ENCODE measurements around the gene OGFOD1.
"Not testable (repeated sequence)": the region's sequence is repeated elsewhere in the genome, so short reads cannot be mapped to it uniquely, and the experiment has no call there.

OGFOD1 gene

DNA sequence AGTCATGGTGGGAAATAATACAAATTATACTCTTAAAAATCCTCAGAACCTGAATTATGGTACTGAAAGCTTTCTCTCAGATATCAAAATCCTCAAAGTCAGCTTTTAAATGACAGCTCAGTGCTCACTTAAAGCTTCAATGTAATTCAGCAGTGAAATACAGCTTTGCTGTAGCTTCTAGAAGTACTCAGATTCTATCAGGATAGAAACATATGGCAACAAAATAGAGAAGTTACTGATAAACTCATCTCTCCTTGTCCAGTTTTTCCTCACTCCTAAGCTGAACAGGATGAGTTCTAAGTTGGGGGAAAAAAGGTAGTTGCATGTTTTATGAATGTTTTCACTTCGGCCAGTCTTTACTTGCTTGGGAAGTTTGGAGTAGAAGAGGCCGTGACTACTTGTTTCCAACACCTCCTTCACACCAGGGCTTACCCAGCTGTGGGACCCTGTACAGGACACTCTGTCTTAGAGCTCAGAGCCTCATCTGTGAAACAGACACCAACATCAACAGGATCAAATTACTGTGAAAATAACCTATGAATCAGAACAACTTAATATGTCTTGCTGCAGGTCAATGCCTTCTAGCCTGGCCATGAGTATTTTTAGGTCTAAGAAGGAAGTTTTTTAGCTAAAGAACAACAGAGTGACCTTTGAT lies 30.2 kb downstream of the OGFOD1 start:
- no peak for DNase-seq

DNA sequence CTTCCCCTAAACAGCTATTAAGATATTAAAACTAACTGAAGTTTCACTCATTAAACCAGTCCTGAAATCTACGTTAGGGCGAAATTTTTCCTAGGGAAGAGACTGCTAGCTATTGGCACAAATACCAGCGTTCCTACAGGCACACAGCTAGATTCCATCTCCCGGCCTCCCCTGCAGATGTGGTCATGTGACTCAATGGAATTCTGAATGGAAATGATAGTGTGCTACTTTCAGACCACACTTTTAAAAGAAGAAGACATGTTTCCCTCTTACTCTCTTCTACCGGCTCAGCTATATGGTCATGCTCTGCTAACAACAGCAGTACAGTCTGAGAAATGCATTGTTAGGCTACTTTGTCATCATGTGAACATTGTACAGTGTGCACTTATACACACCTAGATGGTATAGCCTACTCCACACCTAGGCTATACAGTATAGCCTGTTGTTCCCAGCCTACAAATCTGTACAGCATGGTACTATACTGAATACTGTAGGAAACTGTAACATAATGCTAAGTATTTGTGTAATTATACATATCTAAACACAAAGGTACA lies 31.4 kb downstream of the OGFOD1 start:
- no peak for DNase-seq

- no peak for DNase-seq
Observed at GRCh38 chr16:56483394-56483793, 32.0 kb downstream of the OGFOD1 start.

GRCh38 chr16:56488035-56488434 lies 36.7 kb downstream of the OGFOD1 start:
- DNase-seq = no peak

- not testable (repeated sequence) for DNase-seq
Observed at GRCh38 chr16:56488868-56489267, 37.5 kb downstream of the OGFOD1 start.

DNA sequence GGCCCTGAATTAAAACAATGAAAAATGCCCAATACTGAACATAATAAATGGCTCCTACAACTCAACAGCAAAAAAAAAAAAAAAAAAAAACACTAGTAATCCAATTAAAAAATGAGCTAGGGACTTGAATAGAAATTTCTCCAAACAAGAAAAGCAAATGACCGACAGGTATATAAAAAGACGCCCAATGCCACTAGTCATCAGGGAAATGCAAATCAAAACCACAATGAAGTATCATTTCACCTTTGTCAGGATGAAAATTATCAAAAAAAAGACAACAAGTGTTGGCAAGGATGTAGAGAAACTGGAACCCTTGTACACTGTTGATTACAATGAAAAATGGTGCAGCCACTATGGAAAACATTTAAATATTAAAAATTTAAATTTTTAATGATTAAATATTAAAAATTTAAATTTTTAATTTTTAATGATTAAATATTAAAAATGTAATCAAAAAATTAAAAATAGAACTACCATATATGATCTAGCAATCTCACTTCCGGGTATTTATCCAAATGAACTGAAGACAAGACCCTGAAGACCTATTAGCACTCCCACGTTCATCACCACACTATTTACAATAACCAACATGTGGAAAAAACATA lies 40.4 kb downstream of the OGFOD1 start:
- no peak for DNase-seq

DNA sequence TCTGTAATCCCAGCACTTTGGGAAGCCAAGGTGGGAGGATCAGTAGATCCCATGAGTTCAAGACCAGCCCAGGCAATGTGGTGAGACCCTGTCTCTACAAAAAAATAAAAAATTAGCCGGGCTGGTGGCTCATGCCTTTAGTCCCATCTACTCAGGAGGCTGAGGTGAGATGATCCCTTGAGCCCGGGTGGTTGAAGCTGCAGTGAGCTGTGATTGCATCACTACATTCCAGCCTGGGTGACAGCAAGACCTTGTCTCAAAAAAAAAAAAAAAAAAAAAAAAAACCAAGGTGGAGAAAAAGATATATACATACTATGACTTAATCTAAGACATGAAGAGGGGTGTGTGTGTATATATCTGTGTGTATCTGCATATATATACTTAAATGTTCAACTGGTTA lies 41.8 kb downstream of the OGFOD1 start:
- no peak for DNase-seq

DNA sequence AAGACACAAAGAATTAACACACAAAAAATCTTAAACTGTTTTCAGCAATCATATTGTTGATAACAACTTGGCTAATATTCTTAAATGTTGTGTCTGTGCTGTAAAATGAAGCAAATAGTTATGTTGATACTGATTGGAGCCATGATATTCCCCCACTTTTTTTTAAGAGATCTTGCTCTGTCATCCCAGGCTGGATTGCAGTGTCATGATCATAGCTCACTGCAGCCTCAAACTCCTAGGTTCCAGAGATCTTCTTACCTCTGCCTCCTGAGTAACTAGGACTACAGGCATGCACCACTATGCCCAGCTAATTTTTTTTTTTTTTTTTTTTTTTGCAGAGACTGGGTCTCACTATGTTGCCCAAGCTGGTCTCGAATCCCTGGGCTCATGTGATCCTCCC lies 42.5 kb downstream of the OGFOD1 start:
- DNase-seq = no peak

DNA sequence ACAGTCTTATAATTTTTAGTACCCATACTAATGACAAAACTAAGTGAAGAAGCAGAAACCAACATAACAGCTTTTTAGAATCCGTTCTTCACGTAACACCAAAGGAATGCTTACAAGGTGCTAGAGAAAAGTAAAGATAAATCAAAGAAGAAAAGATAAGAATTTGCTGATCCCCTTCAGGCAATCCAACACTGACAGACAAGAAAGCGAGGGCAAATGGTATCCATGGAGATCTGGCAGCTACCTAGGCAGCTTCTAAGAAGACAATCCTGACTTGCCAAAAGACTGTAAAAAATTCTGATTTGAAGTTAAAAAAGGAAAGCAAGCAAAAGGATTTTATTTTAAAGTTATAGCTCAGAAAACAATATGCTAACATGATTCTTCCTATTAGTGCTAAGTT lies 53.8 kb downstream of the OGFOD1 start:
- DNase-seq = no peak

GRCh38 chr16:56506941-56507340 lies 55.6 kb downstream of the OGFOD1 start:
- no peak for DNase-seq

DNA sequence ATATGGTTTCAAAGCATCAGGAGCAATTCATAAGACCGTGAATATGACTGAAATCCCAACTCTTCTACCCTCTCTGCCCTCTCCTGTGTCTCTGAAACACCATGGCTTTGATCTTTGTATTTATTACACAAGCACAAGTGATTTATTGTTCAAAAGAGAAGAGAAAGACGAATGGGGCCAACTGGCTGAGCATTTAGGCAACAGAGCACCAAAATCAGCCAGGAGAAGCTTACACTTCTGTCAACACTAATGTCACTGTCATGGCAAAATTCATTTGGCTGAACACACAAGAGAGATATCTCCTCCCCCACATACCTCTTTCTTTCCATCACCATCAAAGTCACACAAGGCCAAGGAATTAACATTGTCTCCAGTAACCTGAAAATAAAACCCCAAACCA lies 59.2 kb downstream of the OGFOD1 start:
- no peak for DNase-seq

DNA sequence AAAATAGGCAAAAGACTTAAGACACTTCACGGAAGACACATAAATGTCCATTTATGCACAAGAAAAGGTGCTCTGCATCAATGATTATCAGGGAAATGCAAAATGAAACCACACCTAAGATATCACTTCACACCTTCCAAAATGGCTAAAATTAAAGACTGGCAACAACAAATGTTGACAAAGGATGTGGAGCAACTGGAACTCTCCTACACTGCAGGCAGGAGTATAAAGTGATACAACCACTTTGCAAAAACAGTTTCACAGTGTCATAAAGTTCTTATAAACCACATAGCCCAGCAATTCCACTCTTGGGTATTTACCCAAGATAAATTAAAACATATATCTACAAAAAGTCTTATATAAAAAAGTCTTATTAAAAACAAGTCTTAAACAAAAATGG lies 60.7 kb downstream of the OGFOD1 start:
- no peak for DNase-seq

DNA sequence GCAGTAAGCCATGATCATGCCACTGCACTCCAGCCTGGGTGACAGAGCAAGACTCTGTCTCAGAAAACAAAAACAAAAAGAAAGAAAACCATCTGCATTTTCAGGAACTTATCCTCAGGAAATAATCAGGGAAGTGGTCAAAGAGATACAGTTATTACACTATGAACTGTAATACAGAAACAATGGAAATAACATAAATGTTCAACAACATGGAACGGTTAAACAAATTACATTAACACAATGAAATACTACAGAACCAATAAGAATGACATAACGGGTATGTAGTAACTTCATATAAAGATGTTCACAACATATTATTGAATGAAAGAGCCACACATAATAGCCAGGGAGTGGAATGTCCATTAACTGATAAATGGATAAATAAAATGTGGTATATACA lies 61.7 kb downstream of the OGFOD1 start:
- DNase-seq = no peak

- DNase-seq = peak; percentile 2
Observed at GRCh38 chr16:56513972-56514371, 62.6 kb downstream of the OGFOD1 start.

DNA sequence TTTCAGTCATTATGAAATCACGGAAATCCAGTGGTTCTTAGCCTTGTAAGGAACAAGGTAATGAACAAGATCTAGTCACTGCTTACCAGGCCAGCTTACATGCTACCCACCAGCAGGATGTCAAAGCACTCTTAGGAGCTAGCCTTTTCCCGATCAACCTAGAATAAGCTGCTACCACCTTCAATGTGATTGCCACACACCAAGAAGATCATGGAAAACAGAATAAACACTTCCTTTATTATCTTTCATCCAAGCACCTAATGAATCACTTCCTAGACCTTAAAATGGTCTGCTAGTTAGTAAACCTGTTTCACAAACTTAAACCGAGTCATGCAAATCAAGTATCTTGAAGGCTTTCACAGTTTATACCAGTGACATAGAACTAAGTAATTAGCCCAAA lies 63.5 kb downstream of the OGFOD1 start:
- DNase-seq = no peak

DNA sequence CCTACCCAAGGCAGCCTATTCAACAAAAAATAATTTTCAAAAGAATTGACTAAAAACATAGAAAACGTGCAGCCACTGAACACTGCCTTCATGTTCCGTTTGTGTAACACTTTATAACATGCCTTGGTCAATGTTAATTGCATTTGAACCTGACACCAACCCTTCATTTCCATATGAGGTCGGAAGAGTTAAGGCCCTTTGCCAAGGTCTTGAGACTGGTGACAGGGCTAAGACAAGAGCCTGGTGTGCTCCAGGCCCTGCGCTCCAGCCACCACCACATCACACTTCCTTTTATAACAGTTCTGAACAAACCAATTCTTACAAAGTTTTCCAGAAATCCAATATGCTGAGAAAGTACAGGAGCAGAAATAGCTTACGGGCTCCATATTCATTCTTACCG lies 64.3 kb downstream of the OGFOD1 start:
- DNase-seq = no peak

DNA sequence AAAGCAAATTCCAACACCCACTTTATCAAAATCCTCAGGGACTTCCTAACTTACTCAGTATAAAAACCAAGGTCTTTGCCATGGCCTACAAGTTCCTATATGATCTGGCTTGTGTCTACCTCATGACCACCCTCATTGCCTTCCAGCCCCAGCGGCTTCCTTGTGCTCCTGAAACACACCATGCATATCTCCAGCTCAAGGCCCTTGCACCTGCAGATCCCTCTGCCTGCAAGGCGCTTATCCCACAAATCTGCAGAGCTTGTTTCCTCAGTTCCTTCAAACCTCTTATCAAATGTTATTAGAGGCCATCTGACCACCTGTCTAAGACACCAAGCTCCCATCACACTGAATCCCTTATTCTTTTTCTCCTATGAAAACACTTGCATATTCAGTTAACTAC lies 65.9 kb downstream of the OGFOD1 start:
- no peak for DNase-seq

DNA sequence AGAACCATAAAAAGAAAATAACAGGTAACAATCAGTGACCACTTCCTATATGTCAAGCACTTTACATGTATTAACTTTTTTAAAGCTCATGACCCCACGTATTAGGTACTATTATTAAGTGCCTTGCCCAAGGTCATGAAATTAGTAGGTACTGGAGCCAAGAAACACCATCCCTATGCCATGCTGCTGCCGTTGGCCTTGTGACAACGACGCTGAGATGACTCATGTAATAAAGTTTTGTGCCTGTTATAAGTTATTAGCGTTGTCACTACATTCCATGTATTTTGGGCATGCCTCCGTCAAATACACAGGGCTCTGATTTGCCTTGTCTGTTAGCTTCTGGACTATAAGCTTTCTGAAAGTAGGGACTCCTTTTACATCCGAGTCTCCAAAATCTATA lies 67.1 kb downstream of the OGFOD1 start:
- DNase-seq = no peak

GRCh38 chr16:56519459-56520250 lies 68.3 kb downstream of the OGFOD1 start, which contains the start of gene BBS2:
TSS of gene BBS2 (minus strand) at chr16:56520024. CDS start at chr16:56519862, 162 bp downstream.
- DNase-seq = peak; percentile 84

DNA sequence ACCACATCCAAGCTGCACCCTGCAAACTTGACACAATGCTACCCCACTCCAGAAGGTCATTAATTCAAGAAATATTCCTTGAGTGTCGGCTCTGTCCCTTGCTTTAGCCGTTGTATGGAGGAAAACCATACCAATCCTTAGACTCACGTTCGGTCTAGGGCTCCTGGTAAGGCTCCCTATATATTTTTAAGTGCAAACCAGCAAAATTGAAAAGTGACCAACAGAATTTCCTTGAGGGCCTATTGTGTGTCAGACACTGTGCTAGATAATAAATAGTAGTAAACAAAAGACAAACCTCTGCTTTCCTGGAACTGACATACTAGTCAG lies 68.9 kb downstream of the OGFOD1 start:
- DNase-seq = no peak

- DNase-seq = no peak
Observed at GRCh38 chr16:56525236-56525635, 73.9 kb downstream of the OGFOD1 start.

Data from NCI-H345 (cell line).